ENCODE results near the gene ARL5C.

Gene ARL5C

DNA sequence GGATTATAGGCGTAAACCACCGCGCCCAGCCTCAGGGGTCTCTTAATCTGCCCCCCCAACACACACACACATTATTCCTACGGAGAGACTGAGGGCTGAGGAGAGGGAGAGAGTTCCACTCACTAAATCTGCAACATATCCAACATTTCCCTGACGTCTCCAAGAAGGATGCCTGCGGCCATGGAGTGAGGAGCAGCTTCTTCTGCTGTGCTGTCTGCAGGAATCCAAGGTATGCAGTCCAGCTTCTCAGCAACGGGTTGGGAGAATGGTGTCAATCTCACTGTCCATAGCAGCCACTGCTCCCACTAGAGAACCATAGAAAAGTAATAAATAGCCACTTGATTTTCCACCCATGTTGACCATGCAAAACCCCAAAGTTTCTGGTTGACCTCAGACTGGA lies 9.5 kb downstream of the ARL5C start:
- POLR2A ChIA-PET, result no interaction called here

DNA sequence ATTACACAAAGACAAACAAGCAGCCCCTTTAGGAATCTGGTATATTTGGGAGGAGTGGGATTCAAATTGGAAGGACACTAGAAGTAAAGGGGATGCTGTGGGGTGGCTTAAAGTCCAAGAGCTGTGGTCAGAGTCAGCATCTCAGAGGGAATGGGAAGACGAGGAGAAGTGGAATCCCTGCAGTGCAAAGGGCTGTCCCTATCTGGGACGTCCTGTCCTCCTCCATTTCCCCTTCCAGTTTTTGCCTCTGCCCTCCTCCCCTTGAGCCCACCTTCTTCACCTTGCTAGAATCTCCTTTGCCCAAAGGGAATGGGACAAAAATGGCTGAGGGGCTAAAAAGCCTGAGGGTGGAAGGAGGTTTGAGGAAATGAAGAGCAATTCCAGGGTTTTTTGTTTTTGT lies 10.3 kb downstream of the ARL5C start:
- TF ChIP-seq, protein P1, sequence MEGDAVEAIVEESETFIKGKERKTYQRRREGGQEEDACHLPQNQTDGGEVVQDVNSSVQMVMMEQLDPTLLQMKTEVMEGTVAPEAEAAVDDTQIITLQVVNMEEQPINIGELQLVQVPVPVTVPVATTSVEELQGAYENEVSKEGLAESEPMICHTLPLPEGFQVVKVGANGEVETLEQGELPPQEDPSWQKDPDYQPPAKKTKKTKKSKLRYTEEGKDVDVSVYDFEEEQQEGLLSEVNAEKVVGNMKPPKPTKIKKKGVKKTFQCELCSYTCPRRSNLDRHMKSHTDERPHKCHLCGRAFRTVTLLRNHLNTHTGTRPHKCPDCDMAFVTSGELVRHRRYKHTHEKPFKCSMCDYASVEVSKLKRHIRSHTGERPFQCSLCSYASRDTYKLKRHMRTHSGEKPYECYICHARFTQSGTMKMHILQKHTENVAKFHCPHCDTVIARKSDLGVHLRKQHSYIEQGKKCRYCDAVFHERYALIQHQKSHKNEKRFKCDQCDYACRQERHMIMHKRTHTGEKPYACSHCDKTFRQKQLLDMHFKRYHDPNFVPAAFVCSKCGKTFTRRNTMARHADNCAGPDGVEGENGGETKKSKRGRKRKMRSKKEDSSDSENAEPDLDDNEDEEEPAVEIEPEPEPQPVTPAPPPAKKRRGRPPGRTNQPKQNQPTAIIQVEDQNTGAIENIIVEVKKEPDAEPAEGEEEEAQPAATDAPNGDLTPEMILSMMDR (IDR thresholded peaks at IDR 0.05; ENCODE audit: control extremely low read depth, extremely low read depth, low read depth, missing control alignments), result no peak
- POLR2A ChIA-PET, result no interaction called here
- CTCF ChIA-PET, result interaction anchor here (1.6 kb wide), 1 partner anchor 9 kb away, joined by 10 read pairs; no protein-coding TSS in a partner anchor
- DNase-seq (ENCODE audit: extremely low spot score), result no peak

More for the DNA sequence above, 9.5 kb downstream of the ARL5C start:
- TF ChIP-seq, protein P1 (IDR thresholded peaks at IDR 0.05; ENCODE audit: control extremely low read depth, extremely low read depth, low read depth, missing control alignments), result no peak
- DNase-seq (ENCODE audit: extremely low spot score), result no peak
- CTCF ChIA-PET, result interaction anchor here (1.6 kb wide), 1 partner anchor 8 kb away, joined by 10 read pairs; no protein-coding TSS in a partner anchor

DNA sequence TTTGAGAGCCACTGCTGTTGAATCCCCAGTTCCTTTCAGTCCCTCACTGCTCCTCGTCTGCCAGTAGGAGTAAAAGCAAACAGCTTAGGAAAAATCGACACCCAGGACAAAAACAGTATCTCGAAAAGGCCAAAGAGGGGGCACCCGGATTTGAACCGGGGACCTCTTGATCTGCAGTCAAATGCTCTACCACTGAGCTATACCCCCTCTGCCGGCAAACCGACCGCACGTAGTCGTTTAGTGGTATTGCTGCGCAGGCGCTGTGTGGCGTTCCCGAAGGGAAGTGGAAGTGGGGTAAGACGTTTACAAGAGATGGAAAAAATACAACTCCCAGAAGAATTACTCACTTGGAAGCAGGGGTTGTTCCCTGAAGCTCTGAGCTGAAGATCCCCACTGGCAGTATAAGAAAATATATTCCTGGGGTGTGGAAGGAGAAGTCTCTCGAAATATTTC lies 12.3 kb downstream of the ARL5C start:
- POLR2A ChIA-PET, result interaction anchor here (0.6 to 1.2 kb wide), 3 partner anchors 192 to 300 kb away, joined by 3 to 4 read pairs (median 3); partner anchors contain the start of genes LASP1 and RPL23
- CTCF ChIA-PET, result interaction anchor here (0.7 to 4.6 kb wide), 52 partner anchors 8 to 596 kb away, joined by 3 to 143 read pairs (median 5); partner anchors contain the start of genes ARL5C, FBXL20 and RPL19
- DNase-seq (ENCODE audit: extremely low spot score), result peak; percentile 75
- TF ChIP-seq, protein P1 (IDR thresholded peaks at IDR 0.05; ENCODE audit: control extremely low read depth, extremely low read depth, low read depth, missing control alignments), result no peak

DNA sequence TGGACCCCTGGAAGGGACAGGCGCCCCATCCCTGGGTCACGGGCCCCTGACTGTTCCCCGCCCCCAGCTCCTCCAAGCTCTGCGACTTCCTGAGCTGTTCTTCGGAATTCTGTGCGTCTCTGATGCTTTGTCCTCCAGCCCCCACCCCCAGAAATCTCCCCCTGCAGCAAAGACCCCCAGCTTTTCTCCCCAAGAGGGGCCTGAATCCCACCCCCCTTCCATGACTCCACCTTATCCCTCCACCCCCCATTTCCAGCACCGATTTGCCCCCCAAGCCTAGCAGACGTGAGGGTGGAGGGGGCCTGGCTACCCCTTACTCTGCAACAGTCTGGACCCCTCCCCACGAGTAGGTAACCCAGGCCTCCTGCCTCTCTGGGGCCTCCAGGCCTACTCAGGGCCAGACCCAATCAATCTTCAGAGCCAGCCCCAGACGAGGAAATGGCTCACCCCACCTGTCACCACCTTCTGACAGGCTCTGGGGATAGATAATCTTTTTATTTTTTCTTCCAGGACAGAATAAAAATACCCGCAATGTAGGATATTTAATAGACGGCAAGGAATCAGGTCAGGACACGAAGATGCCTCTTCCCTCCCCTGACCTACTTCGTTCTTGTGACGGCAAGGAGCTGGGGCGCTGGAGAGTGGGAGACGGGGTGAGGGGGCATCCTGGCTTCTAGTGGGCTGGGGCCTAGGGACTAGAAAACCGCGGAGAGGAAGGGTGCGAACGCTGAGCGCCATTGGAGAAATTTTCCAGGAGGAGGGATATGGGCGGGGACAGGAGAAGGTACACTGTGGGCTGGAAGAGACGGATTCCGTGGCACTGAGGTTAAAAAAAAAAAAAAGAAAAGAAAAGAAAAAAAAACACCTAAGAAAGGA lies 13.8 kb downstream of the ARL5C start:
- TF ChIP-seq, protein P1 (IDR thresholded peaks at IDR 0.05; ENCODE audit: control extremely low read depth, extremely low read depth, low read depth, missing control alignments), result no peak
- no peak for DNase-seq (ENCODE audit: extremely low spot score)
- POLR2A ChIA-PET, result interaction anchor here (0.7 to 1.2 kb wide), 4 partner anchors 54 to 578 kb away, joined by 3 to 4 read pairs (median 3); partner anchors contain the start of gene RPL23
- CTCF ChIA-PET, result interaction anchor here (0.6 to 4.6 kb wide), 40 partner anchors 8 to 475 kb away, joined by 3 to 143 read pairs (median 5); partner anchors contain the start of genes ARL5C and RPL19

DNA sequence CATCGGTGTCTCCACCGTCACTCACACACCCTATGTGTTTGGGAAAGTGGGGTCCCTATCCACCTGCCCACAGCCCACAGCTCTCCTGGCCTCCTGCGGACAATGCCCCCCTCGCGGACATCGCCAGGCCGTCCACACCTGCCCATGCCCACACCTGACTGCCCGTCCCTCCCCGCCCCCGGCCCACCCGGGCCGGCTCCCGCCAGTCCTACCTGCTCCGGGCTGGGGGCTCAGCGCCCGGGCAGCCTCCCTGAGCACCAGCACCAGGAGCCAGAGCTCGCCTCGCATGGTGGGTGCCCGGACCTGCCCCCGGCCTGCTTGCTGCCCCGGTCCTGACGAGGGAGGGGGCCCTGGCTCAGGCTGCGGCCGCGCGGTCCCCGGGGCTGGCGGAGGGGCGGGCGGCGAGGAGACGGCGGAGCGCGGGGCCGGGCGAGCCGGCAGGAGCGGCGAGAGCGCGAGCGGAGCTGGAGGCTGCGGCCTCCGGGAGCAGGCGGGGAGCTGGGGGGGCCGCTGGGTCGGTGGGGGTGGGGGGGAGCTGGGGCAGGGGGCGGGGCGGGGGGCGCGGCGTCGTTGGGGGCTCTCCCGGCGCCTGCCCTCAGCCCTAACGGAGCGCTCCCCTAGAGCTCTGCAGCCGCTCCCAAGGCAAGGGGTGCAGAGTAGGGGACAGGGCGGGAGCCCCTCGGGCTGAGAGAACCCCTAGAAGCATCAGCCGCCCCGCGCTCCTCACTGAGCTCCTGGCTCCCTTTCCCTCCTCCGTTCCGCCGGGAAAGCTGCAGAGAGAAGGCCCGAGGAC lies 14.6 kb downstream of the ARL5C start, which contains the start of gene PLXDC1:
PLXDC1 (minus strand) TSS at position 488 of the 793 bp plus-strand sequence; CDS start at position 288, 200 bp downstream.
- DNase-seq (ENCODE audit: extremely low spot score), result no peak
- ChIA-PET CTCF (interaction anchor here (0.7 to 4.6 kb wide), 6 partner anchors 11 to 170 kb away, joined by 3 to 143 read pairs (median 5); no protein-coding TSS in a partner anchor), POLR2A (interaction anchor here (0.9 kb wide), 1 partner anchor 55 kb away, joined by 4 read pairs; no protein-coding TSS in a partner anchor)
- TF ChIP-seq, protein P1 (IDR thresholded peaks at IDR 0.05; ENCODE audit: control extremely low read depth, extremely low read depth, low read depth, missing control alignments), result no peak

DNA sequence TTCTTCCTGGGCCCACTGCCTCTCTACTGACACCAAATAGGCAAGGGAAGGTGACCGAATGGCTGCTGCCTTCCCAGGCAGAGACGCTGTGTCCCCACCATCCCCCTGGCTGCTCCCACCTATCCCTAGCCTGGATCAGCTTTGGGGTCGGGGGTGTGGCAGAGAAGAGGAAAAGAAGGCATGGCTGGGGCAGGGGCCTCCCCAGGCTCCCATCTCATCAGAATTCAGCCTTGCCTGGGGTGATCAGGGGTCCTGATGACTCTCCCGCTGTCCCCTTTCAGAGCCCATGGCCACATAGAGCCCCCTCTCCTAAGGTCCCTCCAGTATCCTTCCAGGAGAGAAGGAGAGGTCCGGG lies 15.2 kb downstream of the ARL5C start:
- DNase-seq (ENCODE audit: extremely low spot score), result no peak
- TF ChIP-seq, protein P1 (IDR thresholded peaks at IDR 0.05; ENCODE audit: control extremely low read depth, extremely low read depth, low read depth, missing control alignments), result no peak
- POLR2A ChIA-PET, result no interaction called here
- CTCF ChIA-PET, result interaction anchor here (1.5 to 4.6 kb wide), 3 partner anchors 11 to 170 kb away, joined by 3 to 143 read pairs (median 6); no protein-coding TSS in a partner anchor

All from GM10248 (cell line).